HTERT RPE-1 (cell line): ENCODE results near the gene ARMC7.
"Not testable (repeated sequence)": the region's sequence is repeated elsewhere in the genome, so short reads cannot be mapped to it uniquely, and the experiment has no call there.

ENCODE experiments used
- in situ Hi-C: fragments of 300-500 bp; cut with MboI; formaldehyde crosslinking; loops from 4 replicates; pipeline ENCODE4 v1.14.3; 2020; ENCODE audit warnings: low sequenced_read_pairs

Gene ARMC7

DNA sequence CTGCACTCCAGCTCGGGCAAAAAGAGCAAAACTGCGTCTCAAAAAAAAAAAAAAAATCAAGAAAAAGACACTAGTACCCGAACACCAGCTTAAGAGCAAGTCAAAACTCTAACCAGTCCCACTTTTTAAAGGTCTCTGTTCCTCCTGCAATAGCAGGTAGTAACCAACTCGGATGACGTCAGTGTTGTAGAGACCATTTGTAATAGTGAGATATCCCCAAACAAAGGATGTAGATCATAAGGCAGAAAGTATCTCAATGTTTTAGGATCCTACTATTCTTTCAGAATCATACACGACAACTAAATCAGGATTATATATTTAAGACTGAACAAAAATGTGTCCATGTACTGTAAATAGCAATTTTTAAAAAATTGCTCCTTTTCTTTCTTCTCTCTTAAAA is 42.2 kb downstream of the ARMC7 start:
- in situ Hi-C loops: no loop called here

DNA sequence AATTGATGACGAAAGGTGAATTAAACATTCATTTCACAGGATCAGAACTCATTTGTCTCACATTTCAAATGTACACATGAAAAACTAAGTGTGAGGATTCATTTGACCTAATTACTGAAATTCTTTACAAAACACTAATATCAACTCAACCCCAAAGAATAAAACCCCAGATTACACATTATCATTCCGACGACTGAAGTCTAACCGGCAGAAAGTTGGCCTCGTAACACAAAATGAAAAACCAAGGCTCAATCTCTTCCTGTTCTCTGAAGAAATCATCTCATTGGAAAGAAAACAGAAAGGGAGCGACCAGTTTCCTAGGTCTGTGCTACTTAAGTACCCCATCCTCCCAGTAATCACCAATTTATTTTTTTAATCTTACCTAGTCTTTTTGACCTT is 42.8 kb downstream of the ARMC7 start:
- in situ Hi-C loops: no loop called here

DNA sequence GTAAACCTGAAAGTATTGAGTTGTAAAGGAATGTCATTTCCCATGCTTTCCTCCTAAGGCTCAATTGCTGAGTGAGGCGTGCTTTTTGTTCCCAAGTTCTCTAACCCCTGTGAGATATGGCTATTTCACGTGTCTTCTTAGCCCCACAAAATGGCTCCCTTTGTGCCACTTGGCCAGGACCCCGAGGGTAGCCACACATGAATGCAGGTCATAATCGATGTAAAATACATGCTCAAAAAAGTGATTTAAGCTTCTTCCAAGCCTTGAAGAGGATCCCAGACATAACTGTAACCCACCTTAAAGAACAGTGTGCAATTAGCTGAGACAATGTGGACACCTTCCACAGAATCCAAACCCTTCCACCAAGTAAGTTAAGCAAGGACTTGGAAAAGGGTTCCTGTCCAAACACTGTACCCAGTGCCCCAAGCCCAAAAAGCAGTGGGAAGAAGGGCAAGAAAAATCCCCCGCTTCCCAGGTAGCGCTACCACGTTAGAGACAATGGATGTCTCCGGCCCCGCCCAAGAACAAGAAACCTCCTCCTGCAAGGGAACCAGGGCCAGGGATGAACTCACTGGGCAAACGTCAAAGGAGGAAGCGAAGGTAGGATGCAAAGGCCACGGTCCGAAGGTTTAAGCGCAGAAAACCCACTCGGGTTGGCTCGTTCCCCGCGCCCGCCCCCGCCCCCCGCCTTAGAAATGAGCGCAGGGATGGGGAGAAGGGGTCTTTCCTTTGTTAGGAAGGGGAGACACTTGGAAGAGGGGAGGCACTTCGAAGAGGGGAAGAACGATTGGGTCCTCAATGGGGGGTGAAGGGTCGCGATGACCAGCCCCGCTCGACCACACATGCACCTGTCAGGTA is 43.4 kb downstream of the ARMC7 start:
- in situ Hi-C loops: no loop called here

DNA sequence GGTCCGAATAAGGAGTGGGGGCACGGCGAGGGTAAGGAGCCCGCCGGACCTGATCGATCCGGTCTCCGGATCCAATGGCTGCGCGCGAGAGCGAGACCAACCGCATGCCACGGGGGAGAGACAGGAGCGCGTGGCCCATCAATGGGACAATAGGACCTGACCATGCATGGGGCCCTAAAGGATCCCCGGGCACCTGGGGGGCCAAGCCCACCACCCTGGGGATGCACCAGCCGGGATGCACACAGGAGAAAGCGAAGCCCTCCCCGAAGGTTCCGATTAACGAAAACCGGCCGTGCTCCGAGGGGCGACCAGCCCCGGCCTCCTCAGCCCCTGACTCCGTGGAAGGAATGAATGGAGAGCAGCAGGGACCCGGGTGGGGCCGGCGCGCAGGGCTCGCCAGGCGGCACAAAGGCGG is 44.0 kb downstream of the ARMC7 start:
- in situ Hi-C loops: no loop called here

DNA sequence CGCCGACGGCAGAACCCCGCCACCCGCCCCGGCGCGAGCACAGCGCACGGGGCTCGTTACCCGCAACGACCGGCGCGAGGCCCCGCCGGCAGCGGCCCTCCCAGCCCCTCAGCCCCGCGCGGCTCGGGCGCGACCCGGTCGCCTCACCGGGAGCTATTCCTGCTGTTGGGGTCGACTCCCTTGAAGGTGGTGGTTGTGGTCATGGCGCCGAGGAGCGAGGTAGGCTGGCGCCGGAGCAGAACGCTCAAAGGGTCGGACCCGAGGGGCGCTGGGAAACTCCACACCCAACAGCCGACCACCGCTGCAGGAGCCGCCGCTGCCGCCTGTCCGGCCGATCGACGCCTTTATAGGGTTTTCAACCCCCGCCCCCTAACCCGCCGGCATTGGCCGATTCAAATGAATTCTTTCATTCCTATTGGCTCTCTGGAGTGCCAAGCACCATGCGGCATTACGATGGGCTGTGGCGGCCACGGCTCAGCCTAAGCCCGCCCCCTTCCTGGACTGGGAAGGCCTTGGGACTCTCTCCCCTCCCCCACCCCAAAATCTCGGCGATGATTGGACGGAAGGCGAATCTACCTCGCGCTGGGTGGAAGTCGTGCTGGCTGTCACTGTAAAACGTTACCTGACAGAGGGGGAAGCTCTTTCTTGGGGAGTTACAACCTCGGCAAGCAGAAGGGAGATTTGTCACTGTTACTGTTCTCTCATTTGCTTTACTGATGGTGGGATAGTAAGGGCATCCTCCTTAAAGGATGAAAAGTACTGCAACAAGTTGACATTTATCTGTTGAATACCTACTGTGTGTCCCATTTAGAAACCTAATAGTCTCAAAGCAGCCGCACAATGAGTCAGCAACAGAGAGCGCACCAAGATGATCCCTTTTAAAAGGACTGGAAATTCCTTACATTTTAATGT is 44.7 kb downstream of the ARMC7 start, which contains the start of gene JPT1:
TSS of gene JPT1 (minus strand) at position 318 of the 912 bp plus-strand sequence. CDS start at position 203, 115 bp downstream.
- in situ Hi-C loops: no loop called here

DNA sequence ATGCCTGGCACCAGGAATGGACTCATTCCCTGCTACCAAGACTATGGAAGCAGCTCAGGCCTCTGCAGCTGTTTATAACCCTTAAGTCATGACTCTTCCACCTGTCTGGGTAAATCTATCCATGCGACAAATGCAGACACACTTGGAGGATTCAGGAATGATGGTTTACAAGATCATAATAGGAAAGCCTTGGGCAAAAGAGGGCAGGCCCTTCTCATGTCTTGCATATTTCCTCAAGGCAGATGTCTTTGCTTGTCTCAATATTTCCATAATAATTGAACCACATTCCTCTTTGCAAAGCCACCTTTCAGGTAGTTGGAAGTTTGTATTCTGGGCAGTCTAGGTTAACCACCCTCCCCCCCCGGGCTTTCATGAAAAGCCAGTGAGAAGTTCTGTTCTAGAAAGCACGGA is 45.4 kb downstream of the ARMC7 start:
- in situ Hi-C loops: no loop called here

DNA sequence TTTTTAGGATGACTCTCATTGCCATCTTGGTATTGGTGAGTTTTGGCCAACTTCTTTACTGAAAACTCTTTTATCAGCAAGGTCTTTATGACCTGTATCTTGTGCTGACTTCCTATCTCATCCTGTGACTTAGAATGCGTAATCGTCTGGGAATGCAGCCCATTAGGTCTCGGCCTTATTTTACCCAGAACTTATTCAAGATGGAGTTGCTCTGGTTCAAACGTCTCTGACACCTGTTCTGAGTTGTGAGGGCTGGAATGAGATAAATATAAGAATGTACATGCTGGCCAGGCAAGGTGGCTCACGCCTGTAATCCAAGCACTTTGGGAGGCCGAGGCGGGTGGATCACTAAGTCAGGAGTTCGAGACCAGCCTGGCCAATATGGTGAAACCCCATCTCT is 48.7 kb downstream of the ARMC7 start:
- in situ Hi-C loops: not testable (repeated sequence)

DNA sequence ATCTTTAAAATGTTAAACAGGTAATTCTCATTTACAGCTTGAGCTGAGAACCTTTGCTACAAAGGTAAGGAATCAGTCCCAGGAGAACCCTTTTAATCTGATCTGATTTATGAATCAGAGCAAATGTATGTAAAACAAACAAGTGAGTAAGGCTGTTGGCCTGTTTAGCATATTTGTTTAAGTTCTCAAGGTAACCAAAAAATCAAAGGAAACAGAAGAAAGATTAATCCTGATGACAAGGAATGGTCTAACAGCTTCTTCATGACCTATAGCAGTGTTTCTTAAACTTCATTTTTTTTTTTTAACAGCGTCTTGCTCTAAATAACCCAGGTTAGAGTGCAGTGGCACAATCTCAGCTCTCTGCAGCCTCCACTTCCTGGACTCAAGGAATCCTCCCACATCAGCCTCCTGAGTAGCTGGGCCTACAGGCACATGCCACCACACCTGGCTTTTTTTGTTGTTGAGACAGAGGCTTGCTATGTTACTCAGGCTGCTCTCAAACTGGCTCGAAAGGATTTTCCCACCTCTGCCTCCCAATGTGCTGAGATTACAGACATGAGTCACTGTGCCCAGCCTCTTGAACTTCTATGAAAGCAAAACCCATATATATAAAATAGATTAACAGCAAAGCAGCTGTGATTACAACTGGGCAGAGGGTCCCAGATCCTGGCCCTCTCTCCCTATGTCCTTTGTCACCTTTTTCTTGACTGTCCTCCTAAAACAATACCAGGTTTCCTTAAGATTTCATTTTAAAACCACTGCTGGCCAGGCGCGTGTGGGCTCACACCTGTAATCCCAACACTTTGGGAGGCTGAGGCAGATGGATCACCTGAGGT is 49.6 kb downstream of the ARMC7 start:
- in situ Hi-C loops: no loop called here

DNA sequence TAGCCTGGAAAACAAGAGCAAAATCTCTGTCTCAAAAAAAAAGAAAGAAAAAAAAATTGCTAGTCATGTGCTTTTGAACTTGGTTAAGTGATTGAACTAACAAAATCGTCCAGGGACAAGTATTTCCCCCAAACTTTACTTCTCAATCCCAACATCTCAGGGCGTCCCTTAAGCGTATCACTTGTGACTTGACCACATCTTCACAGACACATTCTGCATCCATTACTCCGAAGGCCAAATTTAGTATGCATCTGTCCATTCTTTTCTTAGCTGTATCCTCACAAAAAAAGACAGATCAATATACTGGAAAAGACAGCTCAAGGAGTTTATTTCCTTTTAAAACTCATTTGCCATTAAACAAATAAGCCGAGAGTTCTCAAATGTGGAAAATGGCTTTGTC is 50.4 kb downstream of the ARMC7 start:
- in situ Hi-C loops: no loop called here

DNA sequence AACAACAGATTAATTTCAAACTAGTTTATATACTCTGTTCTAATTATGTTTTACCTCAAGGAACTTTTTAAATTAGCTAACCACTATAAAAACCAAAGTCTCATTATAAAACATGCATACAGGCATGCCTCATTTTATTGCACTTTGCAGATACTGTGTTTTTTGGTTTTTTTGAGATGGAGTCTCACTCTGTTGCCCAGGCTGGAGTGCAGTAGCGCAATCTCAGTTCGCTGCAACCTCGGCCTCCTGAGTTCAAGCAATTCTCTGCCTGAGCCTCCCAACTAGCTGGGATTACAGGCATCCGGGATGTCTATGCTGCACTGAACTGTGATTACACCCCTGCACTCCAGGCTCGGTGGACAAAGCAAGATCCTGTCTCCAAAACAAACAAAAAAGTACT is 53.3 kb downstream of the ARMC7 start:
- in situ Hi-C loops: no loop called here

DNA sequence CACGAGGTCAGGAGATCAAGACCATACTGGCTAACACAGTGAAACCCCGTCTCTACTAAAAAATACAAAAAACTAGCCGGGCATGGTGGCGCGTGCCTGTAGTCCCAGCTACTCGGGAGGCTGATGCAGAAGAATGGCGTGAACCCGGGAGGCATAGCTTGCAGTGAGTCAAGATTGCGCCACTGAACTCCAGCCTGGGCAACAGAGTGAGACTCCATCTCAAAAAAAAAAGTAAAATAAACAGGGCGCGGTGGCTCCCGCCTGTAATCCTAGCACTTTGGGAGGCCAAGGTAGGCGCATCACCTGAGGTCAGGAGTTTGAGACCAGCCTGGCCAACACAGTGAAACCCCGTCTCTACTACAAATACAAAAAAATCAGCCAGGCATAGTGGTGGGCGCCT is 54.8 kb downstream of the ARMC7 start:
- in situ Hi-C loops: not testable (repeated sequence)

DNA sequence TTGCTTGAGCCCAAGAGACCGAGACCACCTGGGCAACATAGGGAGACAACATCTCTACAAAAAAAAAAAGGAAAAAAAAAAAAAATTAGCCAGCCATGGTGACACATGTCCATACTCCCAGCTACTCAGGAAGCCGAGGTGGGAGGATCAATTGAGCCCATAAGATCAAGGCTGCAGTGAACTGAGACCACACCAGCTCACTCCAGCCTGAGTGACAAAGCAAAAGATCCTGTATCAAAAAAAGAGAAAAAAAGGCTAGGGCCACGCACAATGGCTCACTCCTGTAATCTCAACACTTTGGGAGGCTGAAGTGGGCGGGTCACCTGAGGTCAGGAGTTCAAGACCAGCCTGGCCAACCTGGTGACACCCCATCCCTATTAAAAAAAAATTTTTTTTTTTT is 59.2 kb downstream of the ARMC7 start:
- in situ Hi-C loops: no loop called here

DNA sequence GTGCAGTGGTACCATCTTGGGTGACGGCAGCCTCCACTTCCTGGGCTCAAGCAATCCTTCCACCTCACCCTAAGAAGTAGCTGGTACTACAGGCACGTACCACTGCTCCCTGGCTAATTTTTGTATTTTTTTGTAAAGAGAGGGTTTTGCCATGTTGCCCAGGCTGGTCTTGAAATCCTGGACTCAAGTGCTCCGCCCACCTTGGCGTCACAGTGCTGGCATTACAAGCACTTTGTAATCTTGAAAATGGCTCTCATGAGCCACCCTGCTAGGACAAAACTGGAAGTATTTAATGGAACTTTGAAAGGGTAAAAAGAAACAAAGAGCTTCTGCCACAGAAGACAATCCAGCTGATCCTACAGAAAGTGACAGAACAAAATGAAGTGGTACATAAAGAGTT is 63.8 kb downstream of the ARMC7 start:
- in situ Hi-C loops: no loop called here

DNA sequence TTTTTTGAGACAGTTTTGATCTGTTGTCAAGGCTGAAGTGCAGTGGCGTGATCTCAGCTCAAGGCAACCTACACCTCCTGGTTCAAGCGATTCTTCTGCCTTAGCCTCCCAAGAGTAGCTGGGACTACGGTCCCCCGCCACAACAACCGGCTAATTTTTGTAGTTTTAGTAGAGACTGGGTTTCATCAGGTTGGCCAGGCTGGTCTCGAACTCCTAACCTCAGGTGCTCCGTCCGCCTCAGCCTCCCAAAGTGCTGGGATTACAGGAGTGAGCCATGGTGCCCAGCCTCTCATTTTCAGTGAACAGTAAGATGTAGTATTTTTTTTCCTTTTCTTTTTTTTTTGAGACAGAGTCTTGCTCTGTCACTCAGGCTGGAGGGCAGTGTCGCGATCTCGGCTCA is 65.2 kb downstream of the ARMC7 start:
- in situ Hi-C loops: no loop called here

DNA sequence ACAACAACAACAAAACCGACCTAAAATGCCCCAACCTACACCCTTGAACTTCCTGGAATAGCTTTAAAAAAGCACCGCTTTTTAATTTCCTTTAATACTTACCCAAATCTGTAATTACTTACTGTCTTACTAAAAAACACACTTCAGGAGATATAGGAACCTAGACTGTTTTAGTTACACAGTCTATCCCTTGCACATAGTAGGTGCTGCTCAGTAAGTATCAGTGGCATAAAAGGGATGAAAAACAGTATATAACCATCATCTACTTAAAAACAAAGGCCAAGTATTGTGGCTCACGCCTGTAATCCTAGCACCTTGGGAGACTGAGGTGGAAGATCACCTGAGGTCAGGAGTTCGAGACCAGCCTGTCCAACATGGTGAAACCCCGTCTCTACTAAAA is 66.9 kb downstream of the ARMC7 start:
- in situ Hi-C loops: no loop called here

DNA sequence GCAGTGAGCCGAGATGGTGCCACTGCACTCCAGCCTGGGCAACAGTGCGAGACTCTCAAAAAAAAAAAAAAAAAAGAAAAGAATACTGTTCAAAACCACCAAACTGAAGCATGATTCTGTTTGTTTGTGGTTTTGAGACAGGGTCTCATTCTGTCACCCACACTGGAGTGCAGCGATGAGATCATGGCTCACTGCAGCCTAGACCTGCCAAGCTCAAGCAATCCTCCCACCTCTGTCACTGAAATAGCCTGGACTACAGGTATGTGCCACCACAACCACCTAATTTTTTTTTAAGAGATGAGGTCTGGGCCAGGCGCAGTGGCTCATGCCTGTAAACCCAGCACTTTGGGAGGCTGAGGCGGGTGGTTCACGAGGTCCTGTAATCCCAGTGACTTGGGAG is 68.7 kb downstream of the ARMC7 start:
- in situ Hi-C loops: no loop called here
